BLaER1 treated with 17β-estradiol and CSF1 and Interleukin-3, amounts not matched to agents 10 nM and 100 nM (cell line): Measurements from ENCODE around the gene WLS.
A peak's percentile ranks its signal among the peaks of the same experiment; 100 is the strongest.

Experiments
- H3K27ac ChIP-seq, 11 experiments: shearing (Covaris generic); formaldehyde crosslinking; 2 replicates each; pipeline ENCODE4 v1.8.1; 2022
- H3K27me3 ChIP-seq, 11 experiments: shearing (Covaris generic); formaldehyde crosslinking; 2 replicates each; pipeline ENCODE4 v1.8.1; 2022
- H3K36me3 ChIP-seq, 11 experiments: shearing (Covaris generic); formaldehyde crosslinking; 2 replicates each; pipeline ENCODE4 v1.8.1; 2022
- H3K4me1 ChIP-seq, 10 experiments: shearing (Covaris generic); formaldehyde crosslinking; 2 replicates each; pipeline ENCODE4 v1.8.1; 2022
- H3K4me2 ChIP-seq, 11 experiments: shearing (Covaris generic); formaldehyde crosslinking; 2 replicates each; pipeline ENCODE4 v1.8.1; 2022
- H3K4me3 ChIP-seq, 10 experiments: shearing (Covaris generic); formaldehyde crosslinking; 2 replicates each; pipeline ENCODE4 v1.8.1; 2022
- H3K9ac ChIP-seq, 11 experiments: shearing (Covaris generic); formaldehyde crosslinking; 2 replicates each; pipeline ENCODE4 v1.8.1; 2022
- H3K9me3 ChIP-seq, 11 experiments: shearing (Covaris generic); formaldehyde crosslinking; replicated peaks in 1 of 11; 2 replicates each; pipeline ENCODE4 v1.8.1; 2022
- H4K20me1 ChIP-seq, 11 experiments: shearing (Covaris generic); formaldehyde crosslinking; 2 replicates each; pipeline ENCODE4 v1.8.1; 2022
- Cebpa-rat ChIP-seq, 11 experiments: shearing (Covaris generic); IDR thresholded peaks; 2 replicates each; pipeline ENCODE4 v1.8.1; 2022

Gene WLS

DNA sequence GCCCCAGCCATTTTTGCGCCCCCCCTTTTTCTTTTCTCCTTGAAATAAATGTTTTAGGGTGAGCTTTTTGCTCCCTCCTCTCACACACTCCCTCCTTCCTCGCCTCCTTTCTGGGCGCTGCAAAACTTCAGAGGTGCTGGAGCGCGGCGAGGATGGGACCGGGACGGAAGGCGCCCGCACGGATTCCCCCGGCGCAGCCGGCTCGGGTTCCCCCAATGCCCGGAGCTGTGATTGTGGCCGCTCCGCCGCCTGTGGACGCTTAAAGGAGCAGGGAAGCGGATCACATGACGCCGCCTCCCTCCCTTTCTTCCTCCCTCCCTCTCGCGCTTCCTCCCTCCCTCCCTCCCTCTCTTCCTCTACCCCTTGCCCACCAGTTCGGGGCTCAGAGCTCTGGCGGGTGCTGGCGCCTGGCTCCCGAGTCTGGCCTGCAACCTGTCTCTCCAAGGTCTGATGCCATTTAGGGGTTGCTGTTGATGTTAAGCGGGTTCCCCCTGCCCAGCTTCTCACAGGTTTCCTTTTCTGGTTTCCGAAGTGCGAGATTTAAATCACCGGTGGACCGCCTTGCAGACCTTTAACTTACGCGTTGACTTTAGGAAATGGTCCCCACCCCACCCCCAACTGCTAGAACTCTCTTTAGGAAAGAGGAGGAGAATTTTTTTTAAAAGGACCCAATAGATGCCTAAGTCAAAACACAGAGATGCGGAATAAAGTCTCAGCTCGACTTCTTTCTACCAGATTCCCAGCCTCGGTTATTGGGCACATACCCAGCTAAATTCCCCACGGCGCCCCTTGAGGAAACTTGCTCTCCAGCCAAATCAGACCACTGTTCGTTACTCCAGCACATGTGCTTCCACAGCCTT is at the start of gene WLS:
TSS of gene WLS (minus strand) at position 235 of the 860 bp plus-strand sequence. CDS start at position 11, 224 bp downstream.
- Histone ChIP-seq H3K27me3 (peaks cover 49 to 73% (median 60%) of the 10 kb centered on the region in 11 experiments), H3K36me3 (no peaks in the 10 kb centered on the region), H3K9me3 (no peaks in the 10 kb centered on the region), H3K4me2 (peak within 1 kb of the TSS; percentile 89 to 99 (median 96)), H3K4me1 (peaks cover 0 to 22% (median 10%) of the 10 kb centered on the region in 10 experiments; a peak in 15 of 20 replicates), H3K27ac (peak within 1 kb of the TSS in 1 of 11 experiments; percentile 50; a peak in 3 of 22 replicates), H3K4me3 (peak within 1 kb of the TSS; percentile 58 to 74 (median 65)), H4K20me1 (peaks cover 0 to 13% (median 0%) of the 10 kb centered on the region in 11 experiments; a peak in 5 of 22 replicates), H3K9ac (peak within 1 kb of the TSS; percentile 39 to 76 (median 57); a peak in 21 of 22 replicates)
- no peak for TF ChIP-seq Cebpa-rat (IDR thresholded peaks at IDR 0.05)

- Histone ChIP-seq H3K4me3 (no peak overlapping the region), H3K36me3 (no peaks in the 10 kb centered on the region), H3K27ac (no peak overlapping the region), H3K27me3 (no peaks in the 10 kb centered on the region), H4K20me1 (no peaks in the 10 kb centered on the region), H3K4me2 (no peak overlapping the region), H3K9ac (no peak overlapping the region), H3K9me3 (no peaks in the 10 kb centered on the region), H3K4me1 (no peaks in the 10 kb centered on the region)
- no peak for TF ChIP-seq Cebpa-rat (IDR thresholded peaks at IDR 0.05)
Observed at GRCh38 chr1:68280286-68280685, 48.0 kb upstream of the WLS start.

DNA sequence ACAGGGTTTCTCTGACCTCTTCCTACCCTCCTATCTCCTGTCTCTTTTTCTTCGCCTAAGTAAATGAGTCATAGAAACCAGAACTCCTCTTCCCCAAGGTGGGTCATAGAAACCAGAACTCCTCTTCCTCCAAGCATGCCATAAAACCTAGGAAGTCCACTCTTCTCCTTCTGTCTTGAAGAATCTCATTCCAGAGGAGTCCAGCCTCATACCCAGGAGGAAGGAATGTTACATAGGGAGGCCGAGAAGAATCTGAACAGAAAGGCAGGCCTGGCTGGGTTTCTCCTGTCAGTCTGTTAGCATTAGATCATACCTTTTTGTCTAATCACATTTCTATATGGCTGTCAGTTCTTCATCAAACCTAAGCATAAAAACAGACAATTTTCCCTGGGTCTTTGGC is 47.5 kb upstream of the WLS start:
- H4K20me1 ChIP-seq = no peaks in the 10 kb centered on the region

DNA sequence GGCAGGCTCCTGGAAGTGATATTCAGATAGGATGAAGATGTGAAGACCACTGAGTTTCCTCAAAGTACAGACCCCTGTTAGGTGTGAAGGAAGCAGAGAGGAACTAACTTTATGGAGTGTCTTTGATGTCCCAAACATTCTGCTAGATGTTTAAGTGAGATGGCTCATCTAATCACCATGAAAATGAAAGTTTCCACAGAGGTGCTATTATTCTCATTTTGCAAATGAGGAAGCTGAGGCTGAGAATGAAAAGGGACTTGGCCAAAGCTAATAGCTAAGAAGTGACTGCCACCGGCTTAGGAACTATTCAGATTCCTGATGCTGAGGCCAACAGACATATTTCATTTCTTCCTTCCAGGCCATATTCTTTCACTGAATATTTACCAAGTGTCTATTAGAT is 45.9 kb upstream of the WLS start:
- Histone ChIP-seq H3K4me1 (no peaks in the 10 kb centered on the region), H3K36me3 (no peaks in the 10 kb centered on the region), H3K9ac (no peak overlapping the region), H3K4me2 (no peak overlapping the region), H4K20me1 (no peaks in the 10 kb centered on the region), H3K4me3 (no peak overlapping the region), H3K9me3 (no peaks in the 10 kb centered on the region), H3K27ac (no peak overlapping the region), H3K27me3 (no peaks in the 10 kb centered on the region)
- TF ChIP-seq Cebpa-rat (IDR thresholded peaks at IDR 0.05) = no peak

More for the DNA sequence above, 47.5 kb upstream of the WLS start:
- H3K9ac ChIP-seq = no peak overlapping the region
- no peaks in the 10 kb centered on the region for H3K9me3 ChIP-seq
- H3K4me1 ChIP-seq = no peaks in the 10 kb centered on the region
- no peak overlapping the region for H3K4me2 ChIP-seq
- no peak for TF ChIP-seq Cebpa-rat (IDR thresholded peaks at IDR 0.05)
- H3K27me3 ChIP-seq = no peaks in the 10 kb centered on the region
- no peak overlapping the region for H3K27ac ChIP-seq
- no peaks in the 10 kb centered on the region for H3K36me3 ChIP-seq
- H3K4me3 ChIP-seq = no peak overlapping the region

DNA sequence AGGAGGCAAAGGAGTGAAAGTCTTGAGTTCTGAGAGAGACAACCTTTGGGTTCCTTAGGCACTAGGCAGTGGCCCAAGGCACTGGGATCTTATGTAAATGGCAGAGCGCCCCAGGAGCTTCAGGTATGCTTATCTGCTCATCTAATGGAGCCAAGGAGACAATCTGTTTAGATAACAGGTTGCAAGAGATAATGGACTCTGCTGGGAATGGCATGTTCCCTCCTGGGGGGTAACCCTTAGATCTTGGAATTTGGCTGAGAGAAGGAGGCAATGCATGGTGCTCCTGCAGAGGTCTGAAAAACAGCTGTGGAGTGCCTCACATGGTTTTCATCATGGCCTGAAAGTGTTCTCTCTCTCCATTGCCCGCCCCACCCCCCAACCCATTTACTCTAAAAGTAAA is 44.1 kb upstream of the WLS start:
- Histone ChIP-seq H3K27me3 (no peaks in the 10 kb centered on the region), H4K20me1 (no peaks in the 10 kb centered on the region), H3K9ac (no peak overlapping the region), H3K4me3 (no peak overlapping the region), H3K36me3 (no peaks in the 10 kb centered on the region), H3K9me3 (no peaks in the 10 kb centered on the region), H3K27ac (no peak overlapping the region), H3K4me1 (peaks cover 0 to 8% (median 0%) of the 10 kb centered on the region in 10 experiments; a peak in 5 of 20 replicates), H3K4me2 (no peak overlapping the region)
- no peak for TF ChIP-seq Cebpa-rat (IDR thresholded peaks at IDR 0.05)

DNA sequence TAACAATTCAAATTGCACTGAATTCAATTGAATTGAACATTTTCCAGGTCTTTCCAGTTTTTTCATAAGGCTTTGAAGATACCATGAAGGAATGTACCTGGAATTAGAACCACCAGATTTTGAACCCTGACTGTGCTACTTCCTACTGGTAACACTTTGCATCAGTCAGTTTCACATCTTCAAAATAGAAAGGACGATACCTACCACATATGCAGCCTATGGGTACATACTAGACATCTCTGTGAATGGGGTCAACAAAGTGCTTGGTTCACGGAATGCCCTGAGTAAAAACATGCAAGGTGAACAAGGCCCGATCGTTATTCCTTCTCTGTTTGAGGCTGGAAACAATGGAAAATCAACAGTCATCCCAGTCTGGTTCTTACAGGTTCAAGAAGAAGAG is 41.2 kb upstream of the WLS start:
- Histone ChIP-seq H3K4me1 (peaks cover 0 to 20% (median 0%) of the 10 kb centered on the region in 10 experiments; a peak in 6 of 20 replicates), H3K9me3 (no peaks in the 10 kb centered on the region), H3K9ac (no peak overlapping the region), H3K4me2 (no peak overlapping the region), H3K27me3 (no peaks in the 10 kb centered on the region), H4K20me1 (no peaks in the 10 kb centered on the region), H3K4me3 (no peak overlapping the region), H3K27ac (no peak overlapping the region), H3K36me3 (no peaks in the 10 kb centered on the region)
- TF ChIP-seq Cebpa-rat (IDR thresholded peaks at IDR 0.05) = no peak

- Histone ChIP-seq H3K27ac (0 out of 22 replicates have a peak overlapping the region, but pooled peaks of 1 of the 11 experiments have one; percentile 33), H3K4me3 (no peak overlapping the region), H3K9ac (no peak overlapping the region), H4K20me1 (no peaks in the 10 kb centered on the region), H3K9me3 (no peaks in the 10 kb centered on the region), H3K27me3 (no peaks in the 10 kb centered on the region), H3K36me3 (no peaks in the 10 kb centered on the region), H3K4me1 (peaks cover 0 to 20% (median 0%) of the 10 kb centered on the region in 10 experiments; a peak in 6 of 20 replicates), H3K4me2 (peak overlapping the region in 2 of 11 experiments; percentile 26 to 52; a peak in 3 of 22 replicates)
- TF ChIP-seq Cebpa-rat (IDR thresholded peaks at IDR 0.05) = no peak
Observed at GRCh38 chr1:68271596-68271995, 39.3 kb upstream of the WLS start.

DNA sequence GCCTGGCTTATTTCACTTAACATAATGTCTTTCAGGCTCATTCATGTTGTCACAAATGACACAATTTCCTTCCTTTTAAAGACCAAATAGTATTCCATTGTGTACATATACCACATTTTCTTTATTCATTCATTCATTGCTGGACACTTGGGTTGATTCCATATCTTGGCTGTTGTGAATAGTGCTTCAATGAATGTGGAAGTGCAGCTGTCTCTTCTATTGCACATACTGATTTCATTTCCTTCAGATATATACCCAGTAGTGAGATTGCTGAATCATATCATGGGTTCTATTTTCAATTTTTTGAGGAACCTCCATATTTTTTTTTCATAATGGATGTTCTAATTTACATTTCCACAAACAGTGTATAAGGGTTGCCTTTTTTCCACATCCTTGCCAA is 38.6 kb upstream of the WLS start:
- H3K27me3 ChIP-seq = no peaks in the 10 kb centered on the region
- H3K9ac ChIP-seq = no peak overlapping the region
- H3K4me1 ChIP-seq = peaks cover 0 to 20% (median 0%) of the 10 kb centered on the region in 10 experiments; a peak in 6 of 20 replicates
- H3K4me3 ChIP-seq = no peak overlapping the region
- TF ChIP-seq Cebpa-rat (IDR thresholded peaks at IDR 0.05) = no peak
- peak overlapping the region in 2 of 11 experiments; percentile 1 to 33; a peak in 2 of 22 replicates for H3K27ac ChIP-seq
- no peaks in the 10 kb centered on the region for H3K9me3 ChIP-seq
- peak overlapping the region in 2 of 11 experiments; percentile 52 to 57; a peak in 4 of 22 replicates for H3K4me2 ChIP-seq
- no peaks in the 10 kb centered on the region for H3K36me3 ChIP-seq
- no peaks in the 10 kb centered on the region for H4K20me1 ChIP-seq

DNA sequence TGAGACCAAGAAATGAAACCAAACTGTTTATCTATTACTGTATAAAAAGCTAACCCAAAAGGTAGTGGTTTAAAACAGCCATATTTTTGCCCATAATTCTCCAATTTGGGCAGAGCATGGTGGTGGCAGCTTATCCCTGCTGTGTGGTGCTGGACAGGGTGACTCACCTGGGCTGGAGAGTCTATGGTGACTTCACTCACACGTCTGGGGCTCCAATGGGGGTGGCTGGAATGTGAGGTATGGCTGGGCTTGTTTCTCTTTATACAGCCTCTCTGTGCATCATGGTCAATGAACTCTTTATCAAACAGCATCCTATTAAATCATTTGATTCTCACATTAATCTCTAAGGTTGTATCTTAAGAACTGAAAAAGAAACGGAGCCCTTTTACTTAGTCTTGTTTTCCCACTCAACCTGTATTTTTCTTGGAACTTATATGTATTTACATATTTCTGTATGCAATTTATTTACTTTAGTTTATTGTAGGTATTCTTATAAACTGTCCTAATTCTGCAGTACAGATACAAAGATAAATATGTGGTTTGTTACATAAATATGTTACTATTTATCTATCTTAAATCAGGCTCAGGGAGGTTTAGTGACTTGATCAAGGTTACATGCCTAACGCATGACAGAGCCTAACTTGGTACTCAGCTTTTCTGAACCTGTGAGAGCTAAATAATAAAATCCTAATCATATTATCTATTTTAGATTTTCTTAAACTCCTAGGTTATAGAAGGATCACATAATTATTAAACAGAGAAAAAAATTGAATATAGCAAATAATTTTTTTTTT is 37.5 kb upstream of the WLS start:
- Histone ChIP-seq H3K9ac (no peak overlapping the region), H3K4me2 (no peak overlapping the region; a peak in 1 of 22 replicates), H3K27ac (no peak overlapping the region), H3K9me3 (no peaks in the 10 kb centered on the region), H3K4me1 (peaks cover 0 to 20% (median 0%) of the 10 kb centered on the region in 10 experiments; a peak in 6 of 20 replicates), H4K20me1 (no peaks in the 10 kb centered on the region), H3K27me3 (no peaks in the 10 kb centered on the region), H3K4me3 (no peak overlapping the region), H3K36me3 (no peaks in the 10 kb centered on the region)
- TF ChIP-seq Cebpa-rat (IDR thresholded peaks at IDR 0.05) = no peak
